WTC11 (cell line): Measurements from ENCODE around the gene PUM1. TPM values are rescaled to one million over a fixed set of nuclear protein-coding genes. Genes with fewer than 3 reads are reported as not detected.

Experiments
- ATAC-seq: fragments of 200-7000 bp; cut with Tn5 transposase; 2 replicates; pipeline ENCODE4 v1.10.0; 2021; ENCODE audit warnings: mild to moderate bottlenecking, moderate library complexity
- CTCF ChIA-PET: fragments of 300-600 bp; sonication (Branson Sonifier 250); formaldehyde crosslinking; loops from one replicate; lab custom pipeline; 2021; ENCODE audit warnings: antibody characterized with exemption; lab: Charles Lee
- POLR2A ChIA-PET: fragments of 350-600 bp; sonication (Branson Sonifier 250); formaldehyde crosslinking; loops from one replicate; lab custom pipeline; 2021; ENCODE audit warnings: antibody characterized with exemption; lab: Charles Lee
- DNase-seq: peaks from one replicate; pipeline ENCODE4 v3.0.0; 2021; ENCODE audit warnings: low spot score
- H3K27ac Mint-ChIP-seq: 2 replicates; pipeline ENCODE4 v1.8.0; 2021; ENCODE audit warnings: mixed read lengths
- H3K27me3 Mint-ChIP-seq: 2 replicates; pipeline ENCODE4 v1.8.0; 2021; ENCODE audit warnings: low read depth, mild to moderate bottlenecking, moderate library complexity, mixed read lengths
- H3K36me3 Mint-ChIP-seq: 2 replicates; pipeline ENCODE4 v1.8.0; 2021; ENCODE audit warnings: mixed read lengths
- H3K4me1 Mint-ChIP-seq: 2 replicates; pipeline ENCODE4 v1.8.0; 2022; ENCODE audit warnings: mixed read lengths
- H3K4me3 Mint-ChIP-seq: 2 replicates; pipeline ENCODE4 v1.8.0; 2021; ENCODE audit warnings: mild to moderate bottlenecking, moderate library complexity, mixed read lengths
- H3K9me3 Mint-ChIP-seq: 2 replicates; pipeline ENCODE4 v1.8.0; 2021; ENCODE audit warnings: mixed read lengths
- ATF1 ChIP-seq: sonication (generic); formaldehyde crosslinking; IDR thresholded peaks from 2 replicates; pipeline ENCODE4 v1.8.1; 2023; ENCODE audit warnings: mild to moderate bottlenecking, moderate library complexity, missing genetic modification reagents
- CREB1 ChIP-seq: sonication (generic); formaldehyde crosslinking; IDR thresholded peaks from 2 replicates; pipeline ENCODE4 v1.8.0; 2023; ENCODE audit warnings: mild to moderate bottlenecking, missing genetic modification reagents
- FOXP1 ChIP-seq: sonication (generic); formaldehyde crosslinking; IDR thresholded peaks from 2 replicates; pipeline ENCODE4 v1.8.0; 2022; ENCODE audit warnings: missing genetic modification reagents, mild to moderate bottlenecking, moderate library complexity, borderline replicate concordance
- JUN ChIP-seq: sonication (generic); formaldehyde crosslinking; IDR thresholded peaks from 2 replicates; pipeline ENCODE4 v1.8.0; 2023; ENCODE audit warnings: mild to moderate bottlenecking, missing genetic modification reagents
- NFATC4 ChIP-seq: fragments of 250-450 bp; sonication (Bioruptor Pico); IDR thresholded peaks from 2 replicates; pipeline ENCODE4 v1.9.0; 2021; ENCODE audit warnings: mild to moderate bottlenecking
- NR3C1 ChIP-seq: sonication (generic); formaldehyde crosslinking; conservative IDR thresholded peaks from 2 replicates; pipeline ENCODE4 v1.8.1; 2023; ENCODE audit warnings: low read depth, mild to moderate bottlenecking, missing genetic modification reagents
- PRDM15 ChIP-seq: sonication (generic); formaldehyde crosslinking; IDR thresholded peaks from 2 replicates; pipeline ENCODE4 v1.8.0; 2022; ENCODE audit warnings: missing genetic modification reagents
- RELA ChIP-seq: sonication (generic); formaldehyde crosslinking; IDR thresholded peaks from 2 replicates; pipeline ENCODE4 v1.8.1; 2022; ENCODE audit warnings: missing genetic modification reagents, mild to moderate bottlenecking, borderline replicate concordance
- TEAD1 ChIP-seq: sonication (generic); formaldehyde crosslinking; IDR thresholded peaks from 2 replicates; pipeline ENCODE4 v1.8.0; 2022; ENCODE audit warnings: mild to moderate bottlenecking, missing genetic modification reagents
- ZBTB21 ChIP-seq: sonication (generic); formaldehyde crosslinking; IDR thresholded peaks from 2 replicates; pipeline ENCODE4 v1.8.1; 2023; ENCODE audit warnings: mild to moderate bottlenecking, missing genetic modification reagents, borderline replicate concordance
- ZMAT4 ChIP-seq: fragments of 250-450 bp; sonication (Bioruptor Pico); IDR thresholded peaks from 2 replicates; pipeline ENCODE4 v1.9.0; 2021; ENCODE audit warnings: mild to moderate bottlenecking
- total RNA-seq: library from RNA; stranded (reverse); gene quantifications from 3 replicates; pipeline ENCODE4 v1.2.3, GENCODE V29; 2021
- TF ChIP-seq, protein P1 (sequence below): sonication (generic); formaldehyde crosslinking; IDR thresholded peaks from 2 replicates; pipeline ENCODE4 v1.8.0; 2022; ENCODE audit warnings: mild to moderate bottlenecking, missing genetic modification reagents
- TF ChIP-seq, protein P2 (sequence below): sonication (generic); formaldehyde crosslinking; IDR thresholded peaks from 2 replicates; pipeline ENCODE4 v1.8.1; 2023; ENCODE audit warnings: mild to moderate bottlenecking, missing genetic modification reagents
- TF ChIP-seq, protein P3 (sequence below): sonication (generic); formaldehyde crosslinking; IDR thresholded peaks from 2 replicates; pipeline ENCODE4 v1.8.1; 2023; ENCODE audit warnings: mild to moderate bottlenecking, missing genetic modification reagents, moderate library complexity
- TF ChIP-seq, protein P4 (sequence below): sonication (generic); formaldehyde crosslinking; IDR thresholded peaks from 2 replicates; pipeline ENCODE4 v1.8.1; 2022; ENCODE audit warnings: missing genetic modification reagents, borderline replicate concordance

The PUM1 gene
- total RNA-seq, 1 experiment from 2014 or later, result 147 TPM

- no peak for TF ChIP-seq PRDM15
Measured at GRCh38 chr1:31055501-31055900, 10.0 kb downstream of the PUM1 start (continued).

DNA sequence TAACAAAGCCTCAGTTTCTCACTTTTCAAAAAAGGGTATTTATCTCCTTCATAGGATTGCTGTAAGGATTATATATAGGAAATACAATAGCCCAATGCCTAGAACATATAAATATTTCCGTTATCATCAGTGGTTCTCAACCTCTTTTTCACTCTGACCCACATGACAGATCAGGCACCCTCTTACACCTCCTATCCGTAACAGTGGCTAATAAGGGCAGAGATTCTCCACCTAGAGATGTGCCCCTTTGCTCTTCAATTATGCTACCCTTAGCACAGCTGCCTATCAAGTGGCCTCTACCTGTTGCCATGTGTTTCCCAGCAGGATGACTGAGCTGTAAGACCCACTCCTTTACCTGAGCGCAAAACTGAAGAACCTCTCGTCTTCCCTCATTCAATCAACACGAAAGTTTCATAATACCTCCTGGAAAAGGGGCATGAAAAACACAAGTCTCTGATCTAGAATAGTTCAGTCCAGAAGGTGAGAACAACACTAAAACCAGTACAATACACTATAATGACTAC lies 10.5 kb downstream of the PUM1 start:
- TF ChIP-seq RELA (CRISPR knock-in tag), result no peak
- TF ChIP-seq NFATC4 (CRISPR knock-in tag), result no peak
- TF ChIP-seq ZBTB21 (CRISPR knock-in tag), result no peak
- TF ChIP-seq NR3C1 (CRISPR knock-in tag), result no peak
- TF ChIP-seq TEAD1 (CRISPR knock-in tag), result no peak
- TF ChIP-seq, protein P1, sequence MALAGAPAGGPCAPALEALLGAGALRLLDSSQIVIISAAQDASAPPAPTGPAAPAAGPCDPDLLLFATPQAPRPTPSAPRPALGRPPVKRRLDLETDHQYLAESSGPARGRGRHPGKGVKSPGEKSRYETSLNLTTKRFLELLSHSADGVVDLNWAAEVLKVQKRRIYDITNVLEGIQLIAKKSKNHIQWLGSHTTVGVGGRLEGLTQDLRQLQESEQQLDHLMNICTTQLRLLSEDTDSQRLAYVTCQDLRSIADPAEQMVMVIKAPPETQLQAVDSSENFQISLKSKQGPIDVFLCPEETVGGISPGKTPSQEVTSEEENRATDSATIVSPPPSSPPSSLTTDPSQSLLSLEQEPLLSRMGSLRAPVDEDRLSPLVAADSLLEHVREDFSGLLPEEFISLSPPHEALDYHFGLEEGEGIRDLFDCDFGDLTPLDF, result no peak
- TF ChIP-seq, protein P2, sequence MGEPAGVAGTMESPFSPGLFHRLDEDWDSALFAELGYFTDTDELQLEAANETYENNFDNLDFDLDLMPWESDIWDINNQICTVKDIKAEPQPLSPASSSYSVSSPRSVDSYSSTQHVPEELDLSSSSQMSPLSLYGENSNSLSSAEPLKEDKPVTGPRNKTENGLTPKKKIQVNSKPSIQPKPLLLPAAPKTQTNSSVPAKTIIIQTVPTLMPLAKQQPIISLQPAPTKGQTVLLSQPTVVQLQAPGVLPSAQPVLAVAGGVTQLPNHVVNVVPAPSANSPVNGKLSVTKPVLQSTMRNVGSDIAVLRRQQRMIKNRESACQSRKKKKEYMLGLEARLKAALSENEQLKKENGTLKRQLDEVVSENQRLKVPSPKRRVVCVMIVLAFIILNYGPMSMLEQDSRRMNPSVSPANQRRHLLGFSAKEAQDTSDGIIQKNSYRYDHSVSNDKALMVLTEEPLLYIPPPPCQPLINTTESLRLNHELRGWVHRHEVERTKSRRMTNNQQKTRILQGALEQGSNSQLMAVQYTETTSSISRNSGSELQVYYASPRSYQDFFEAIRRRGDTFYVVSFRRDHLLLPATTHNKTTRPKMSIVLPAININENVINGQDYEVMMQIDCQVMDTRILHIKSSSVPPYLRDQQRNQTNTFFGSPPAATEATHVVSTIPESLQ (CRISPR knock-in tag), result no peak
- TF ChIP-seq, protein P3, sequence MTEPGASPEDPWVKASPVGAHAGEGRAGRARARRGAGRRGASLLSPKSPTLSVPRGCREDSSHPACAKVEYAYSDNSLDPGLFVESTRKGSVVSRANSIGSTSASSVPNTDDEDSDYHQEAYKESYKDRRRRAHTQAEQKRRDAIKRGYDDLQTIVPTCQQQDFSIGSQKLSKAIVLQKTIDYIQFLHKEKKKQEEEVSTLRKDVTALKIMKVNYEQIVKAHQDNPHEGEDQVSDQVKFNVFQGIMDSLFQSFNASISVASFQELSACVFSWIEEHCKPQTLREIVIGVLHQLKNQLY (CRISPR knock-in tag), result no peak
- TF ChIP-seq CREB1 (CRISPR knock-in tag), result no peak
- TF ChIP-seq FOXP1, result no peak
- no peak for TF ChIP-seq JUN (CRISPR knock-in tag)
- no peak for TF ChIP-seq ZMAT4 (CRISPR knock-in tag)
- no peak for TF ChIP-seq ATF1 (CRISPR knock-in tag)
- TF ChIP-seq, protein P4, sequence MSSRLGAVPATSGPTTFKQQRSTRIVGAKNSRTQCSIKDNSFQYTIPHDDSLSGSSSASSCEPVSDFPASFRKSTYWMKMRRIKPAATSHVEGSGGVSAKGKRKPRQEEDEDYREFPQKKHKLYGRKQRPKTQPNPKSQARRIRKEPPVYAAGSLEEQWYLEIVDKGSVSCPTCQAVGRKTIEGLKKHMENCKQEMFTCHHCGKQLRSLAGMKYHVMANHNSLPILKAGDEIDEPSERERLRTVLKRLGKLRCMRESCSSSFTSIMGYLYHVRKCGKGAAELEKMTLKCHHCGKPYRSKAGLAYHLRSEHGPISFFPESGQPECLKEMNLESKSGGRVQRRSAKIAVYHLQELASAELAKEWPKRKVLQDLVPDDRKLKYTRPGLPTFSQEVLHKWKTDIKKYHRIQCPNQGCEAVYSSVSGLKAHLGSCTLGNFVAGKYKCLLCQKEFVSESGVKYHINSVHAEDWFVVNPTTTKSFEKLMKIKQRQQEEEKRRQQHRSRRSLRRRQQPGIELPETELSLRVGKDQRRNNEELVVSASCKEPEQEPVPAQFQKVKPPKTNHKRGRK (CRISPR knock-in tag), result no peak
- POLR2A ChIA-PET, result no interaction called here
- Mint-ChIP-seq H3K27me3 (no peaks in the 10 kb centered on the region), H3K9me3 (no peaks in the 10 kb centered on the region), H3K4me1 (peaks cover 28% of the 10 kb centered on the region), H3K27ac (peak overlapping the region; percentile 71), H3K4me3 (no peak overlapping the region), H3K36me3 (peaks cover 54% of the 10 kb centered on the region)
- CTCF ChIA-PET, result interaction anchor here (0.7 kb wide), 1 partner anchor 675 kb away, joined by 5 read pairs; no protein-coding TSS in a partner anchor
- no peak for ATAC-seq
- no peak for DNase-seq
